NCI-H526 treated with DMSO at 0.1 percent for 48 hours (cell line): ENCODE measurements around the gene WDR5.

ENCODE experiments used
- DNase-seq: peaks from one replicate; lab custom pipeline; 2025; lab: John Stamatoyannopoulos, UW

Gene WDR5

DNA sequence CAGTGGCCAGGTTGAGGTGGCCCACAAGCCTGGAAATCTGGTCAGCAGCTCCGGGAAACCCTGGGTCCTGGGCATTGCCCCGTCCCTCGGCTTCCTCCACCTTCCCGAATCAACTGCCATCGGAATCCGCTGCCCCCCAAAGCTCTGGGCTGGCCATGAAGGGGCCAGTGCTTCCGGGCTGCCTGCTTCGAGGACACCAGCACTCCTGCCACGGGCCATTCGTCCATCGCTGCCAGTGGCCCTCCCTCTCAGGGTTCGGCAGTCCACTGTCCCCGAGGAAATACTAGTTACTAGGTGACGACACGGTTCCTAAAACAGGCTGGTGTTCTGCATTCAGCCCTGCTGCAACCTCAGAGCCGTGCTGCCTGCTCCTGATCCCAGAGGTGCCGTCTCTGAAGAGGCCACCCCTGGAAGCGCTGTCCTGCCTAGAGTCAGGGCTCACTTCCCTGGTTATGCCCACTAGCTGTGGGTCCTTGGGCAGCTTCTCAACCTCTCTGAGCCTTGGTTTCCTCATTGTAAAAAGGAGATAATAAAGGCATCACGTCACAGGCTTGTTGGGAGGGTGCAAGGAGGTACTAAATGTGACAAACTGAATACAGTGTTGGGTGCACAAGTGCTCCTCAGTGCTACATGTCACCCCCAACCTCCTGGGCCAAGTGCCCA is 3.5 kb upstream of the WDR5 start:
- DNase-seq, result no peak

DNA sequence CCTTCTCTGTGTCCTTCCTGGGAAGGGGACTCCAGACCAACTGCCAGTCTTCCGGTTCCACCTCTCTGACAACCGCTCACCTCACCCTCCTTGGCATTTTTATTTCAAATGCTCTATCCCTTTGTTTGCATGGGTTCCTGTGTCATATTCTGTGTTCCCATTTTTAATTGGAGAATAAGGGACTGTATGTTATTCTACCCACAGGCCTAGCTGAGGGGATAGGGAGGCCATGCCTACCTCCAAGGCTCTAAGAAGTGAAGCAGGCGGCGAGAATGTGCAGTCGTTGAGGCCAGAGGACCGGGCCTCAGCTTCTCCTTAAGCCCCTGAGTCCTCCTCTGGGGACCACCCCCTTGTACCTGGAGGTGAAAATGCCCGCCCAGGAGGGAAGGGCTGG is 936 bp upstream of the WDR5 start:
- no peak for DNase-seq

DNA sequence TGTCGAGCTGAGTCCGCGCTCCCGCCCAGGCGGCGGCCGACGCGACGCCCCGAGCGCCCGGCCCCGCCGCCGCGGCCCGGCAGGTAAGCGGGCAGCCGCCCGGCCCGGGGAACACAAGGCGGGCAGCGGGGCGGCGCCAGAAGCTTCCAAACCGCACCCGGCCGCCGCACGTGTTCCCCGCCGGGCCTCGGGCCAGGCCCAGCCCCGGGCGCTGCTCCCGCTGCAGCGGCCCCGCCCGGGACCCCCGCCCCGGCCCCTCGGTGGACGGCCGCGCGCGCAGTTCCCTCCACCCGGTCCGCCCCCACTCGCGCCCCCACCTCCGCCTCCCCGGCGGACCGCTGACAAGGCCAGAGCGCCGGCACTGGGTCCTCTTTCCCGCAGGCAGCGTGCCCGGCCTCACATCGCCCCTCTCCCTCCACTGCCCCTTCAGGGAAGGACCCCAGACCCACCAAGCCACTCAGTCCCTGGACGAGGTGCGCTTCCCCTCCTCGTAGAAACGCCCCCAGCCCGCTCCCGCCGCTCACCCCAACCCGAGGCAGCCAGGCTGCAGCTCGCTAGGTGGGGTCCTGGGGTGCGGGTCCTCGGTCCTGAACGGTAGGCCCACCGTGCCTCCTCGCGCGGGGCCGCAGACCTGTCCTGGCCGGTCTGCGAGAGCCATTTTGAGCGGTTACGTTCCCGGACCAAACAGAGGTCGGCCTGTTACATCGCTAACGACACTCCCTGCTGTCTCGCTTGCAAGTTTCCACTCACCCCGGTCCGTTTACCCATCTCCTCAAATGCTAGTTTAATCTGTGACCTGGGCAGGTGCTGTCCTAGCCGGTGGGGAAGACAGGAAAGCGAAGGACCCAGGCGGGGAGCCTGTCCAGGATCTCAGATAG is 475 bp downstream of the WDR5 start:
- no peak for DNase-seq

DNA sequence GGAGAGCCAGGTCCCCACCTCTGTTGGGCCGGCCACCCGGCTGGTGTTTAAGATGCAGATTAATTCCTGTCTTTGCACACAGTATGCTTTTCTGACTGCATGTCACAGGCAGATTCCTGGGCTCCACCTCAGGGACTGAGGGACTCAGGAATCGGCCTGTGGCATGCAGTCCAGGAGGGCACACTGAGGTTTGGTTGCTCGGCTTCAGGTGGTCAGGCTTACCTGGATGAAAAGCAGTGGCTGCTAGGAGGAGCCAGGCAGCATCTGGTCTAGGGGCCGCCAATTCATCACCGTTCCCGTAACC is 1.1 kb downstream of the WDR5 start:
- DNase-seq, result no peak

DNA sequence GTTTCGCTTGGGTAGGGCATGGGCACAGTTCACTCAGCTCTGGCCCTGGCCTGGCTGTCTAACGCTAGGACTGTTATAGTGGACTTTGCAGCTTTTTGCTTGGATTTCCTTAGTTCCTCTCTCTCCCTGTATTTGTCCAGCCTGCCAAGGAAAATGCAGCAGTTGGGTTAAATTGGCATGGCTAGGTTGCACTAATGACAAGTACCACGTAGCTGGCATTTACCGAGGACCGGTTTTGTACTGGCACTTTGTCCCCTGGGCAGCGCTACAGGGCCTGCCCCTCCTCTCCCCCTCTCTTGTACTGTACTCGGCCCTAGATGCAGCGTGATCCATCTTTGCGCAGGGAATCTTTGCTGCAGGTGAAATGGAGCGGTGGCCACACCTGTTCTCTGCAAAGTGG is 2.4 kb downstream of the WDR5 start:
- DNase-seq, result no peak

DNA sequence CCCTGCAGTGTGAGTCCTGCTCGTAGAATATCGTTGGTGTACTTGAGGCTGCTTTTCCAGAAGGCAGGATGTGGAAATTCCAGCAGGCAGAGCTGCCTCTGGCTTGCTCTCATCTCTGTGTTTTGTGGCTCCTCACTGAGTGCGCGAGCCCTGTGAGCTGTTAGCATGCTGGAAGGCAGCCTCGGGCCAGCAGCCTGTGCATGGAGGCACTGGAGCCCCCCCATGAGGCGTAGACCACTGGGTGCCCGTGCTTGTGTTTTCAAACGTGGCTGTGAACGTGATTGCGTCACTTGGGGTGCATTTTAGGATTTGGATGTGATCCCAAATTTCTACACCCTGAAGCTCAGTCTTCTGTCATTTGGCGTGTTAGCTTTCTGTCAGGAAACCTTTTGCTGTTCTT is 3.2 kb downstream of the WDR5 start:
- DNase-seq, result no peak

DNA sequence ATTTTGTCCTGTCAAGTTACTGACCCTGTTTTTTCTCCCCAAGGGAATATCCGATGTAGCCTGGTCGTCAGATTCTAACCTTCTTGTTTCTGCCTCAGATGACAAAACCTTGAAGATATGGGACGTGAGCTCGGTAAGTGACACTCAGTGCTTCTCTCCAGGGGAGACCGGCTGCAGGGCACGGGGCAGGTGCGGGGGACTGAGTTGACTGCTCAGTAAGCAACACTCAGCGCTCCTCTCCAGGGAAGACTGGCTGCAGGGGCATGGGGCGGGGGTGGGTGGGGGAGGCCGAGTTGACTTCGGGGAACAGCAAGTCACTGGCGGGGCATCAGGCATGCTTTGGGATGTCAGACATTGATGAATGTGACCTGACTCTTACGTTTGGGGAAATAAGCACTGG is 6.0 kb downstream of the WDR5 start:
- DNase-seq, result no peak

DNA sequence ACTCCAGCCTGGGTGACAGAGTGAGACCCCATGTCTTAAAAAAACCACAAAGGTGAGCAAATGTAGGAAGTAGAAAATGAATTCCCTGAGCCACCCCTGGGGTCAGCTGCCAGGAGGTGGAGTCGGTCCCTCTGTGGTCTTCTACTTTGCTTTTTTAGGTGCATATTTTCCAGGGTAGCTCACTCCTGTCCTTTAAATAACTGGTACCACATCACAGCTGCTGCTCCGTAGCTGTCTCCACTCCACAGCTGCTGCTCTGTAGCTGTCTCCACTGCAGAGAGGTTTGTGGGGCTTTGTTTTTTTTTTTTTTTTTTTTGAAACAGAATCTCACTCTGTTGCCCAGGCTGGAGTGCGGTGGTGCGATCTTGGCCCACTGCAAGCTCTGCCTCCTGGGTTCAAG is 8.9 kb downstream of the WDR5 start:
- DNase-seq, result no peak

DNA sequence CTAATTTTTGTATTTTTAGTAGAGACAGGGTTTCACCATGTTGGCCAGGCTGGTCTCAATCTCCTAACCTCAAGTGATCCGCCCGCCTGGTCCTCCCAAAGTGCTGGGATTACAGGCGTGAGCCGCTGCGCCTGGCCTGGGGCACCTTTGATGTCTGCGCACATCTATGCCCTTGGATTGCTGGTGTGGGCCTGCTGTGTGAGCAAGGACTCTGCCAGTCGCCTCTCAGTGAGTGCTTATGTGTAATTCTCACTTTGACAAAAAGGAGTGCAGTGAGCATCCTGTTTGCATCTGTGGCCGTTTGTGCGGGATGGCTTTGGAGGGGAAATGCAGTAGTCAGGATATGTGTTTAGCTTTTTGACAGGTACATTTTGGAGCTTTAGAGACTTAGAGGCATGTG is 9.4 kb downstream of the WDR5 start:
- no peak for DNase-seq

DNA sequence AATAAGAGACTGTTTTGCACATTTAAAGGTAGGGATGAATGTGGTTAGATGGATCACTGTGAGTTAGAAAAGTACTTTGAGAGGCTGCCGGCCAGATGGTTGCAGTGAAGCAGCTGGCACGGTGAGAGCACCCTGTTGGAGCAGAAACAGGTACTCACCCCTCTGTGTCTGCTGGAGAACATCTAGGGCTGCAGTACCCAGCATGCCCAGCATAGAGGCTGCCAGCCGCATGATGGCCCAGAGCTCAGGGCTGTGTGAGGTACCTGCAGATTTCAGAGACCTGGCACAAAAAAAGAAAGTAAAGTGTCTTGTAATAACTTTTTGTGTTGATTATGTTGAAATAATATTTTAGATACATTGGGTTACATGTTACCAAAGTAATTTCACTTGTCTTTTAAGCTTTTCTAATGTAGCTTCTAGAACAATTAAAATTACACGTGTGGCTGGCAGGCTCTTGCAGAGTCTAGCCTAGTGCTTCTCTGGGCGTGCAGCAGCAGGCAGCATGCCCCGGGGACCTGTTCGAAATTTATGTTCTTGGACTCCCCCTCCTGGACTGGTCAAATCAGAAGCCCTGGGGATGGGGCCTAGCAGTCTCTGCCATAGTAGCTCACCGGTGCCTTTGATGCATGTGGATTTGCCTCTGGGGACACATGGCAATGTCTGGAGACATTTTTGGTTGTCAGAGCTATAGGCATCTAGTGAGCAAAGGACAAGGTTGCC is 11.1 kb downstream of the WDR5 start:
- no peak for DNase-seq

DNA sequence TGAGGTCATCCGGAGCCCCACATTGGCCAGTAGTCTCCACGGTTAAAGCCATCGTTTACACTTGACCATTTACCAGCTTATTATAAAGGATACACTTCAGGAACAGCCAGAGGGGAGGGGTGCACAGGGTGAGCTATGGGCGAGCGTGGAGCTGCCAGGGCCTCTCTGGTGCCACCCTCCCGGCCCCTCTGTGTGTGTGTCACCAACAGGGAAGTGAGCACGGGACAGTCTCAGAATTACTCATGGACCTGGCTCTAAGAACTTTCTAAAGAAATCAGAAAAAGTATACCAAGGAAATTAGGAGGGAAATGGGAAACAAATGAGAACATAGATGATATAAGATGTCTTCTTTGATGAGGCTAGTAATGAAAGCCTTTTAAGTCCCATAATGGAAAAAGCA is 13.5 kb downstream of the WDR5 start:
- no peak for DNase-seq

DNA sequence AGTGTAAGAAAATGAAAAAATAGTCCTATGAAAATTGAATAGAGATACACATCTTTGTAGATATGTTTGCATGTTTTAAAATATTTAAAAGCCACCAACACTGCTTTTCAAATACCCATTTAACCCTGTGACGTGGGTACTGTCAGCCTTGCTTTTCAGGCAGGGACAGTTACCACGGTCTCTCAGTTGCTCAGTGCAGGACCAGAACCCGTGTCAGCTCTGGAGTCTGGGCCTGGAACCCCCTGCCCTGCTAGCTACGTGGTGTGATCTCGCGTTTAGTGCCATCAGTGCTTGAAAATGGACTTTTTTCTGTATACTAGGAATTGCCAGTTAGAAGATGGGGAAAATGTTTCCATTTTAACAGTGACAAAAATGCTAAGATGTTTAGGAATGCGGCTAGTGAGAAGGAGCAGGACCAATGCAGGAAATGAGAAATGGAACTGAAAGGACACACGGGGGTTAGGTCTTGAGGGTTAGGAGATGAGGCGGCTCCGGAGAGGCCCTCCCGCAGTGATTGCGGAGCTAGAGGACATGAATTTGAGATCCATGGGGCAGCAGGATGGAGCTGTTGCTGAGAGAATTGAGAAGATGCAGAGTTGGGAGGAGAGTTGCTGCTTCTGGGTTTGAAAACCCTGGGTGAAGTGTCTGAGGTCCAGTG is 14.8 kb downstream of the WDR5 start:
- DNase-seq, result no peak

DNA sequence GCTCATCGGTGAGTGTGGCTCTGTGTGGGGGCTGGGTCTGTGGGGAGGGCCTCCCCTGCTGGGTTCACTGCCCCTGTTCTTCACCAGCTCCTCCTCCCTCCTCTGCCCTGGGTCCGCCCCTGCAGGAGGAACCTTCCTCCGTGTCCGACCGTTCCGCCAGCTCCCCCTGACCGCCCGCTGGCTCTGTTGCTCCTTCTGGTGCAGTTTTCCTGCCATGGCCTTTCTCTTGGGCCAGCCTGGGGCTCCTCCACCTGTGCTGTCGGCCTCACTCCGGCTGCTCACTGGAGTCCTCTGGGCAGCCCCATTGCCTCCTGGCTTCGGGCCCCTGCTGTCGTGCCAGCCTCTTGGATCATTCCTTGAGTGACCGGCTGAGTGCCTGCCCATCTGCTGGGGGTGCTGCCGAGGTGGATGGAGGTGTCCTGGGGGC is 16.2 kb downstream of the WDR5 start:
- DNase-seq, result no peak

DNA sequence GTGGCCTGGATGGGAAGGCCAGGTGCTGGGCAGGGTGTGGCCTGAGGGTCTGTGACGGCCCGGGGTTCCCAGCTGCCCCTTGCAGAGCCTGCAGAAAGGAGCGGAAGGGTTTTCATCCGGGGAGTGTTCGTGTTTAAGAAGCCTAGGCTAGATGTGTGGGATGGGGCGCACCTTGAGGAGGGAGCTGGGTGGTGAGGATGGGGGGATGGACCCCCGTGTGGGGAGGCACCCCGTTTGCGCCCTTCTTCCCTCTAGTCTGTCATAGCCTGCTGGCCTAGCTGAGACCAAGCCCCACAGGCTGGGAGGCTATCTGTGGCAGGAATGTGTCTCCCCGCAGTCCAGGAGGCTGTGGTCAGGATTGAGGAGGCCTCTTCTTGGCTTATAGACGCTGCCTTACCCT is 16.6 kb downstream of the WDR5 start:
- DNase-seq, result no peak

DNA sequence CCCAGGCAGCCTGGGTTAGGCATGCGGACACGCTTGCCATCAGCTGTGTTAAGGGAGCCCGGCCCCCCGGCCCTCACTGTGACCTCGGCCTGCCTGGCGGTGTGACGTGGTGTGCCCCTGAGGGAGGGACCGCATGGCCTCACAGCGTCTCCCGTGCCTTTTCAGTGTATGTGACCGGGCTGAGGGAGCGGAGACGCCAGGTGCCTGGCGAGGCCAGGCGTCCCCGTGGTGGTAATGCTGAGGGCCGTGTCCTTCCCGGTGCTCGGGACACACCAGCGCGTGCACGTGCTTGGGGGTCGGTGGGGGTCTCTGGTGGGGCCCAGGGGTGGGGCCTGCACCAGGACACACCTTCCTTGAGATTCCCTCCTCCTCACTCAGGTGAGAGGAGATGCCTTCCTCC is 17.6 kb downstream of the WDR5 start:
- DNase-seq, result no peak

DNA sequence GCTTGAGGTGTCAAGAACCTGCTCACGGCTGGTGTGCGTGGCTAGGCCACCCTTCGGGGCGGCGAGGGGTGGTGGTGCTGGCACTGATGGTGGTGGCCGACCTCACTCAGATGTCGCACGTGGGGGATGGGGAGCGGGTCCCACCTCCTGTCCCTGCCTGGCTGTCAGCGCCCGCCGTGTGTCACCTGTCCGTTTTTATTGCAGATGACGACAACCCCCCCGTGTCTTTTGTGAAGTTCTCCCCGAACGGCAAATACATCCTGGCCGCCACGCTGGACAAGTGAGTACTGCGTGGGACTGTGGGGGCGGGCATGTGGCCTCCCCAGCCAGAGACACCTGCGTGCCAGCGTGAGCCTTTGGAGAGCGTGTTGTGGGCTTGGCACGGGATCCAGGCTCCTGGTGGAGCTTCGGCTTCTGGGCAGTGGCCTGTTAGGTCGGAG is 18.4 kb downstream of the WDR5 start:
- DNase-seq, result no peak

DNA sequence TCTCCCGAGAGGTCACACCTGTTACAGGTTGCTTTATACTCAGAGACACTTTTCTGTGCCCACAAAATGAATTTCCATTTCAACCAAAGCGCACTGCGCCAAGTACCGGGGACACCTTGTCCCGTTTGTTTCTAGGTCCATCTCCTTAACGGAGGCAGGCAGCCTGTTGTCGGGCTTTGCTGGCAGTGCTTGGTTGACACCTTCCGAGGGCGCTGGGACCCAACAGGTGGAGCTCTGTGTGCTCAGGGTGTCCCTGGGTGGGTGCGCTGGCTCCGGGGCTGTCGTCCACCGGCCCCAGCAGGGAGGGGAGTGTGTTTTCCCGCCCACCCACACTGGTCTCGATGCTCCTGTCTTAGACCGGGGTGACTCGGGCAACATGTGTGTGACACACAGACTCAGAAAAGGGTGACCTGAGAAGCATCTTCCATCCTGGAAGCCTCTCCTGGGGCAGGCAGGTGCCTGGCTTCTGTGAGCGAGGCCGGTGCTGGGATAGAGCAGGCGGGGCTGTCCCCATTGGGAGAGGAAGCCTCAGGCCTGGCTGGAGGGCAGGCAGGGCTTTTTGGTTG is 20.0 kb downstream of the WDR5 start:
- DNase-seq, result no peak

DNA sequence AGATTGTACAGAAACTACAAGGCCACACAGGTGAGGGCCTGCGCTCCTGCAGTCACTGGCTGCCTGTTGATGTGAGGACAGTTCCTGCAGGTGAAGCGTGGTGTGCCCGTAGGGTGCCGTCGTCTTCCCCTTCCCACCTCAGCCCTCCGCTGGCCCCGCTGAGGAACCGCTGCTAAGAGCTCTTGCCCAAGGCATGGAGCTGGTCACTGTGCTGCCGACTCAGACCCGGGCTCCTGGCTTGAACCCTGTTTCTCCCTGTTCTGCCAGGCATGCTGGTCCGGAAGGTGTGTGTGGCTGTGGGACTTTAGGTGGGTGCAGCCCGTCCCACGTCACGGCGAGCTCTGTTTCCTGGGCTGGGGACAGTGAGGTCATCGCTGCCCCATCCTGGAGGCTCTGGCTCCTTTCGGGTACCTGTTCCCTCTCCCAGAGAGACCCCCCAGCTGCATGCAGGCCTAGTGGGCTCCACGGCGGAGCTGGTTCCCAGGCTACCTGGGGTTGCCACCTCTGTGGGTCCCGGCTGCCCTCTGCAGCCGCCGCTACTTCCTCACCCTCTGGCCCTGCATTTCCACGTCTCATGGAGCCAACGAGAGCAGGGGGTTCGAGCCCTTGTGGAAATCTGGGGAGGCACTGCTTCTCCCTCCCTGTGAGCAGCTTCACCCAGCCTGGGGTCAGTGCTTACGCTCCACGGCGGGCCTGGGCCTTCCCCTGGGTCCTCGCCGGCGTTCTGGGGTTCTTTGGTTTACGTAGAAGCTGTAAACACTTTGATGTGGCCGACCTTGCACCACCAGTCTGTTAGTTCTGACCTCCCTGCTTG is 20.9 kb downstream of the WDR5 start:
- DNase-seq, result no peak

DNA sequence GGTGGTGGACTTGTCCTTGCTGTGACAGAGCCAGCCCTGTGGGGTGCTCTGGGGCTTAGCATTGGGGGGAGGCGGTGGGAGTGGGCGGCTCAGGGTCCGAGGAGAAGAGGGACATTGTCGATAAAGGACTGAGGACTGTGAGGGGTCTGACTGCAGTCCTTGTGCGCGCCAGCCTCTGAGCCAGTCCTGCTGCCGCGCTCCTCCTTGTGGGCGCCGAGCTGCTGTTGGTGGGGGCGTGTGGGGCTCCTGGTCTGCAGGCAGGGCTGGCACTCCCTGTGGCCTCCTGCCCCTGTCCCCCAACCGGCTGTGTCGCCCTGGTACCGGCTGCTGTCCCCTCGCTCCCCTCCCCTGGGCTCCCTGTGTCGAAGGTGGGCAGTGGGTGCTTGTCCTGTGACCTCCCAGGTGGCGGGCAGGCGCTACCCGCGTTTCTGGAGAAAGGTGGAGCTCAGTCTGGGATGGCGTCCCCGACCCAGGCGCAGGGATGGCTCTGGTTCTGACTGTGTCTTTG is 21.6 kb downstream of the WDR5 start:
- DNase-seq, result no peak

DNA sequence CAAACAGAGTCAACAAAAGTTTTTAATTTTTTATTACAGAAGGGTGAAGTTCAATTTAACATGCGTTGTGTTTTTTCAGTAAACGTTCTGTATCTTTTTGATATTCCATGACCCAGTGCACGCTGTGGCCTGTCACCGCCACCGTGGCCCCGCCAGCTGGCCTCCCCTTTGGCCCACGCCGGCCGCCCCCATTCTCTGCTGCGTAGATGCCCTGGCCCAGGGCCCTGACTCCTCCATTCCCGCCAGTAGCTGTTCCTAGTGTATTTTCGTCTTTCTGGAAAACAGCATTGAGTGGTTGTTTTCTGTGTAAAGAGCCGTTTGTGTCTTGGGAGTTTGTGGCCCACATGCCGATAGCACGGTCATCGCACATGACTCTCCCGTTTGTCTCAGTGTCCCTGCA is 22.4 kb downstream of the WDR5 start:
- DNase-seq, result no peak

DNA sequence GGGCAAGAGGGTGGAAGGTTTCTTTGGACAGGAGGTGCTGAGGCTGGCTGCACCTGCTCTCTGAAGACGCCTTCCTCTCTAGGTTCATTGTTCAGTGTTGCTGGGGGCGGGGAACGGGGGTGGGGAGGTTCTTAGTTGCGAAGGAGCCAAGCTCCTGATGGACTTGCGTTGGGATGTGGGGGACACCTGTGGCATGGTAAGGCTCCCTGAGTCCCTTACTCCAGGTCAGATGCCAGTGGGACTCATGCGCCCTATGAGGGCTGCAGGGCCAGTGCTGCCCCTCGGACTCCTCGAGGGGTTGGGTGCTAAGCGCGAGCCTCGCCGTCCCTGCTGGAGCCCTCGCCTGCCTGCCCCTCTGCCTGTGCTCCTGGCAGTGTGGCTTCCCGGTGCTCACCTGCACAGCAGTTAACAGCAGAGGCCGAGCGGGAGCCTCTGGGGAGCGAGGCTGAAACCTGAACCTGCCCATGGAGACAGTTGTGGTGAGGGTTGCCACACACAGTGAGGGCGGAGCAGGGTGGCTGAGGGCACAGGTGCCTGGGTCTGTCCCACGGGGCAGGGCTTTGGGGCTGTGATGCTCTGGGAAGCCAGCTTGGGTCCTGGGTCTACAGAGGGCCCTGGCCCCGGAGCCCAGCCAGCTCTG is 23.0 kb downstream of the WDR5 start:
- DNase-seq, result no peak
